ENCODE data around the gene EIF3D.
A peak's percentile ranks its signal among the peaks of the same experiment; 100 is the strongest.

The EIF3D gene

DNA sequence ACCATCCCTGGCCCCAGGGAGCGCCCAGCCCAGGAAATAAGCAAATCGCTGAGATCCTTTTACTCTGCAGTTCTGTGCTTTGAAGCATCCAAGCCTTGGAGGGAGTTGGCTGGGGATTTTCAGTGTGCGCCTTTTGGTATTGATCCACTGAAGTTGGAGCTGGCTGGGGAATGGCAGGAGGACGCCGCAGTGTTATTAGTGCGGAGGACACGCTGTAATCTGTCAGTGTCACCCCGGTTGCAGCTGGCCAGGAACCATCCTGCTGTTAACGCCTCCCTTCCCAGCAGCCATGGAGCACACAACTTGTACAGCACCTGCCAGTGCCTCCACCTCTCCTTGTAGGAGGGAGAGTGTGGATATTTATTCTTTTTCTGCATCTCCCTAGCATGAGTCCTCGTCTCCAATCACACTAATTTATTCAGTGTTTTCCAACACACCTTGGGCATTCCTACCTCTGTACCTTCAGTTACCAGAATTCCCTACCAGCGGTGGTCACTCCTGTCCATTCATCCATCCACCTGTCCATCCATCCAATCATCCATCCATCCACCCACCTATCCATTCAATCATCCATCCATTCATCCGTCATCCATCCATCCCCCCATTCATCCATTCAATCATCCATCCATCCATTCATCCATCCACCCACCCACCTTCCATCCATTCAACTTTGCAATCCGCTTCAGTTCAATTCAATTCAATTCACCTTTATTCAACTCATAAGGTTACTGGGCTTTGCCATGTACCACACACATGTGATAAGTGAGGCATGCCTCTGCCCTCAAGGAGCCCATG, 21.9 kb upstream of the EIF3D start:
- H3K9me3 ChIP-seq (ENCODE audit: control insufficient read depth, insufficient read depth, low read depth, low read length): no peaks in the 10 kb centered on the region
- TF ChIP-seq, protein P1, sequence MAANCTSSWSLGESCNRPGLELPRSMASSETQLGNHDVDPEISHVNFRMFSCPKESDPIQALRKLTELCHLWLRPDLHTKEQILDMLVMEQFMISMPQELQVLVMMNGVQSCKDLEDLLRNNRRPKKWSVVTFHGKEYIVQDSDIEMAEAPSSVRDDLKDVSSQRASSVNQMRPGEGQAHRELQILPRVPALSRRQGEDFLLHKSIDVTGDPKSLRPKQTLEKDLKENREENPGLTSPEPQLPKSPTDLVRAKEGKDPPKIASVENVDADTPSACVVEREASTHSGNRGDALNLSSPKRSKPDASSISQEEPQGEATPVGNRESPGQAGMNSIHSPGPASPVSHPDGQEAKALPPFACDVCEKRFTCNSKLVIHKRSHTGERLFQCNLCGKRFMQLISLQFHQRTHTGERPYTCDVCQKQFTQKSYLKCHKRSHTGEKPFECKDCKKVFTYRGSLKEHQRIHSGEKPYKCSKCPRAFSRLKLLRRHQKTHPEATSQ (tag by site-specific recombination; IDR thresholded peaks at IDR 0.05): no peak
- no peak for TF ChIP-seq HOXD13 (CRISPR knock-in tag; IDR thresholded peaks at IDR 0.05; ENCODE audit: borderline replicate concordance)
- TF ChIP-seq ZNF366 (tag by site-specific recombination; conservative IDR thresholded peaks at IDR 0.05): peak; percentile 84
- peak; percentile 100 for TF ChIP-seq ZBTB17 (tag by site-specific recombination; IDR thresholded peaks at IDR 0.05)
- TF ChIP-seq, protein P2, sequence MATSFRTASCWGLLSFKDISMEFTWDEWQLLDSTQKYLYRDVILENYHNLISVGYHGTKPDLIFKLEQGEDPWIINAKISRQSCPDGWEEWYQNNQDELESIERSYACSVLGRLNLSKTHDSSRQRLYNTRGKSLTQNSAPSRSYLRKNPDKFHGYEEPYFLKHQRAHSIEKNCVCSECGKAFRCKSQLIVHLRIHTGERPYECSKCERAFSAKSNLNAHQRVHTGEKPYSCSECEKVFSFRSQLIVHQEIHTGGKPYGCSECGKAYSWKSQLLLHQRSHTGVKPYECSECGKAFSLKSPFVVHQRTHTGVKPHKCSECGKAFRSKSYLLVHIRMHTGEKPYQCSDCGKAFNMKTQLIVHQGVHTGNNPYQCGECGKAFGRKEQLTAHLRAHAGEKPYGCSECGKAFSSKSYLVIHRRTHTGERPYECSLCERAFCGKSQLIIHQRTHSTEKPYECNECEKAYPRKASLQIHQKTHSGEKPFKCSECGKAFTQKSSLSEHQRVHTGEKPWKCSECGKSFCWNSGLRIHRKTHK (tag by site-specific recombination; IDR thresholded peaks at IDR 0.05): no peak
- POLR2A ChIA-PET: interaction anchor here (1.3 kb wide), 1 partner anchor 225 kb away, joined by 3 read pairs; the partner anchor contains the start of gene IFT27
- CTCF ChIA-PET: interaction anchor here (0.6 to 3.1 kb wide), 6 partner anchors 207 to 787 kb away, joined by 3 to 18 read pairs (median 4); no protein-coding TSS in a partner anchor
- no peaks in the 10 kb centered on the region for H3K36me3 ChIP-seq (ENCODE audit: control insufficient read depth in 2 of 2, insufficient read depth in 1 of 2, low read length in 2 of 2)
- no peak overlapping the region for H3K27ac ChIP-seq (ENCODE audit: extremely low read depth, low read depth, low read length)
- H3K4me1 ChIP-seq (ENCODE audit: control insufficient read depth, insufficient read depth, low read length): no peaks in the 10 kb centered on the region
- no peak overlapping the region for H3K4me3 ChIP-seq (ENCODE audit: low read depth, low read length)

- Histone ChIP-seq H3K4me3 (ENCODE audit: low read depth, low read length) (no peak overlapping the region), H3K9me3 (ENCODE audit: control insufficient read depth, insufficient read depth, low read depth, low read length) (no peaks in the 10 kb centered on the region), H3K27ac (ENCODE audit: extremely low read depth, low read depth, low read length) (no peak overlapping the region), H3K4me1 (ENCODE audit: control insufficient read depth, insufficient read depth, low read length) (no peaks in the 10 kb centered on the region), H3K36me3 (ENCODE audit: control insufficient read depth in 2 of 2, insufficient read depth in 1 of 2, low read length in 2 of 2) (no peaks in the 10 kb centered on the region)
- TF ChIP-seq ZBTB7A (tag by site-specific recombination; IDR thresholded peaks at IDR 0.05; ENCODE audit: low read depth) (no peak), ZFP41 (tag by site-specific recombination; IDR thresholded peaks at IDR 0.05; ENCODE audit: borderline replicate concordance) (no peak), EGR2 (tag by site-specific recombination; IDR thresholded peaks at IDR 0.05; ENCODE audit: low read depth) (no peak), WT1 (tag by site-specific recombination; IDR thresholded peaks at IDR 0.05) (no peak), ZNF626 (tag by site-specific recombination; IDR thresholded peaks at IDR 0.05) (no peak), OSR2 (tag by site-specific recombination; IDR thresholded peaks at IDR 0.05) (no peak), ZNF660 (tag by site-specific recombination; IDR thresholded peaks at IDR 0.05) (no peak)
- TF ChIP-seq, protein P3, sequence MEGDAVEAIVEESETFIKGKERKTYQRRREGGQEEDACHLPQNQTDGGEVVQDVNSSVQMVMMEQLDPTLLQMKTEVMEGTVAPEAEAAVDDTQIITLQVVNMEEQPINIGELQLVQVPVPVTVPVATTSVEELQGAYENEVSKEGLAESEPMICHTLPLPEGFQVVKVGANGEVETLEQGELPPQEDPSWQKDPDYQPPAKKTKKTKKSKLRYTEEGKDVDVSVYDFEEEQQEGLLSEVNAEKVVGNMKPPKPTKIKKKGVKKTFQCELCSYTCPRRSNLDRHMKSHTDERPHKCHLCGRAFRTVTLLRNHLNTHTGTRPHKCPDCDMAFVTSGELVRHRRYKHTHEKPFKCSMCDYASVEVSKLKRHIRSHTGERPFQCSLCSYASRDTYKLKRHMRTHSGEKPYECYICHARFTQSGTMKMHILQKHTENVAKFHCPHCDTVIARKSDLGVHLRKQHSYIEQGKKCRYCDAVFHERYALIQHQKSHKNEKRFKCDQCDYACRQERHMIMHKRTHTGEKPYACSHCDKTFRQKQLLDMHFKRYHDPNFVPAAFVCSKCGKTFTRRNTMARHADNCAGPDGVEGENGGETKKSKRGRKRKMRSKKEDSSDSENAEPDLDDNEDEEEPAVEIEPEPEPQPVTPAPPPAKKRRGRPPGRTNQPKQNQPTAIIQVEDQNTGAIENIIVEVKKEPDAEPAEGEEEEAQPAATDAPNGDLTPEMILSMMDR (tag by site-specific recombination; IDR thresholded peaks at IDR 0.05): no peak
- POLR2A ChIA-PET: no interaction called here
- CTCF ChIA-PET: interaction anchor here (1.3 to 1.8 kb wide), 2 partner anchors 225 to 307 kb away, joined by 7 to 9 read pairs; no protein-coding TSS in a partner anchor
Measured at GRCh38 chr22:36549033-36549432, 20.1 kb upstream of the EIF3D start.

DNA sequence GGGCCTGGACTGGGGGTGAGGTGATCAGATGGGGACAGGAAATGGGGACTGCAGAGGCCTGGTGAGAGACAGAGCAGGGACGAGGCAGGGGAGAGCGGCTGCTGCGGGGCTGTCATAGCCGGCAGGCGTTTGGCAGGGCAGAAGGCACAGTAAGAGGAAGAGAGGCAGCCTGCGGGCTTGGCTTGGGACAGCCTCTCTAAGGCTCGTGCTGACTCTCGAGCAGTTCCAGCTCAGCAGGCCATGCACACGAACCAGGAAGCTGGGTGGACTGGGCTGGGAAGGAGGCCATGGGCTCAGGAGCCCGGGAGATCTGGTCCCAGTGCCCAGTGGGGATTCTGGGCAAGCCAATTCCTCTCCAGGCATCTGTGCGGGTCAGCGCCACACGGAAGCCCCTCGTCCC, 19.6 kb upstream of the EIF3D start:
- CTCF ChIA-PET: interaction anchor here (1.3 to 1.8 kb wide), 2 partner anchors 225 to 308 kb away, joined by 7 to 9 read pairs; no protein-coding TSS in a partner anchor
- no peaks in the 10 kb centered on the region for H3K4me1 ChIP-seq (ENCODE audit: control insufficient read depth, insufficient read depth, low read length)

More for the DNA sequence above, 19.6 kb upstream of the EIF3D start:
- Histone ChIP-seq H3K36me3 (ENCODE audit: control insufficient read depth in 2 of 2, insufficient read depth in 1 of 2, low read length in 2 of 2) (no peaks in the 10 kb centered on the region), H3K27ac (ENCODE audit: extremely low read depth, low read depth, low read length) (no peak overlapping the region), H3K9me3 (ENCODE audit: control insufficient read depth, insufficient read depth, low read depth, low read length) (no peaks in the 10 kb centered on the region), H3K4me3 (ENCODE audit: low read depth, low read length) (no peak overlapping the region)
- TF ChIP-seq, protein P4, sequence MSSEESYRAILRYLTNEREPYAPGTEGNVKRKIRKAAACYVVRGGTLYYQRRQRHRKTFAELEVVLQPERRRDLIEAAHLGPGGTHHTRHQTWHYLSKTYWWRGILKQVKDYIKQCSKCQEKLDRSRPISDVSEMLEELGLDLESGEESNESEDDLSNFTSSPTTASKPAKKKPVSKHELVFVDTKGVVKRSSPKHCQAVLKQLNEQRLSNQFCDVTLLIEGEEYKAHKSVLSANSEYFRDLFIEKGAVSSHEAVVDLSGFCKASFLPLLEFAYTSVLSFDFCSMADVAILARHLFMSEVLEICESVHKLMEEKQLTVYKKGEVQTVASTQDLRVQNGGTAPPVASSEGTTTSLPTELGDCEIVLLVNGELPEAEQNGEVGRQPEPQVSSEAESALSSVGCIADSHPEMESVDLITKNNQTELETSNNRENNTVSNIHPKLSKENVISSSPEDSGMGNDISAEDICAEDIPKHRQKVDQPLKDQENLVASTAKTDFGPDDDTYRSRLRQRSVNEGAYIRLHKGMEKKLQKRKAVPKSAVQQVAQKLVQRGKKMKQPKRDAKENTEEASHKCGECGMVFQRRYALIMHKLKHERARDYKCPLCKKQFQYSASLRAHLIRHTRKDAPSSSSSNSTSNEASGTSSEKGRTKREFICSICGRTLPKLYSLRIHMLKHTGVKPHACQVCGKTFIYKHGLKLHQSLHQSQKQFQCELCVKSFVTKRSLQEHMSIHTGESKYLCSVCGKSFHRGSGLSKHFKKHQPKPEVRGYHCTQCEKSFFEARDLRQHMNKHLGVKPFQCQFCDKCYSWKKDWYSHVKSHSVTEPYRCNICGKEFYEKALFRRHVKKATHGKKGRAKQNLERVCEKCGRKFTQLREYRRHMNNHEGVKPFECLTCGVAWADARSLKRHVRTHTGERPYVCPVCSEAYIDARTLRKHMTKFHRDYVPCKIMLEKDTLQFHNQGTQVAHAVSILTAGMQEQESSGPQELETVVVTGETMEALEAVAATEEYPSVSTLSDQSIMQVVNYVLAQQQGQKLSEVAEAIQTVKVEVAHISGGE (tag by site-specific recombination; conservative IDR thresholded peaks at IDR 0.05; ENCODE audit: low read depth): no peak
- TF ChIP-seq ZNF768 (tag by site-specific recombination; IDR thresholded peaks at IDR 0.05): no peak
- TF ChIP-seq ZNF416 (tag by site-specific recombination; IDR thresholded peaks at IDR 0.05): no peak
- TF ChIP-seq ZNF658 (tag by site-specific recombination; IDR thresholded peaks at IDR 0.05): no peak
- no peak for TF ChIP-seq ZNF529 (tag by site-specific recombination; IDR thresholded peaks at IDR 0.05; ENCODE audit: insufficient replicate concordance)
- TF ChIP-seq ZNF302 (tag by site-specific recombination; IDR thresholded peaks at IDR 0.05; ENCODE audit: low read depth): no peak
- POLR2A ChIA-PET: no interaction called here
